ENCODE results near the gene C12orf43. TPM values are rescaled to one million over a fixed set of nuclear protein-coding genes. Genes with fewer than 3 reads are reported as not detected.

C12orf43 gene
- polyA plus RNA-seq, 1 donor from 2014 or later: 20.3 TPM

- H3F3A ChIP-seq (ENCODE audit: insufficient read depth, low read length, poor library complexity, severe bottlenecking): no peaks in the 10 kb centered on the region
- TF ChIP-seq MXI1 (conservative IDR thresholded peaks at IDR 0.05; ENCODE audit: poor library complexity, severe bottlenecking) (no peak), EZH2 (IDR thresholded peaks at IDR 0.05; ENCODE audit: borderline replicate concordance, insufficient read depth, low read length, poor library complexity, severe bottlenecking) (no peak), REST (IDR thresholded peaks at IDR 0.05; ENCODE audit: borderline replicate concordance) (no peak)
These were observed 22.2 kb downstream of the C12orf43 start for GRCh38 chr12:120994059-120994458.

GRCh38 chr12:120993496-120993895 lies 22.8 kb downstream of the C12orf43 start:
- Histone ChIP-seq H3K4me2 (ENCODE audit: low read length) (no peak overlapping the region), H3K27me3 (ENCODE audit: insufficient read depth, low read depth, low read length) (no peaks in the 10 kb centered on the region), H3F3A (ENCODE audit: insufficient read depth, low read length, poor library complexity, severe bottlenecking) (no peaks in the 10 kb centered on the region), H3K4me3 (ENCODE audit: low read length) (no peak overlapping the region), H3K36me3 (ENCODE audit: insufficient read depth, low read length) (no peaks in the 10 kb centered on the region), H3K9me3 (ENCODE audit: low read length) (no peaks in the 10 kb centered on the region), H3K9ac (ENCODE audit: low read length) (no peak overlapping the region), H2AFZ (ENCODE audit: low read depth, low read length) (no peak overlapping the region), H3K27ac (ENCODE audit: low read length) (no peak overlapping the region), H4K20me1 (ENCODE audit: insufficient read depth) (no peaks in the 10 kb centered on the region), H3K79me2 (replicated peaks; ENCODE audit: insufficient read depth, low read length) (no peaks in the 10 kb centered on the region), H3K9me2 (ENCODE audit: insufficient read depth, low read length) (no peaks in the 10 kb centered on the region)
- TF ChIP-seq SMC3 (conservative IDR thresholded peaks at IDR 0.05; ENCODE audit: poor library complexity) (no peak), POLR2AphosphoS5 (IDR thresholded peaks at IDR 0.05) (no peak), CTCF (IDR thresholded peaks at IDR 0.05; ENCODE audit: poor library complexity, severe bottlenecking) (no peak)

More at GRCh38 chr12:120994059-120994458, 22.2 kb downstream of the C12orf43 start:
- no peaks in the 10 kb centered on the region for H3K36me3 ChIP-seq (ENCODE audit: insufficient read depth, low read length)
- no peaks in the 10 kb centered on the region for H3K9me2 ChIP-seq (ENCODE audit: insufficient read depth, low read length)
- no peak overlapping the region for H2AFZ ChIP-seq (ENCODE audit: low read depth, low read length)
- no peaks in the 10 kb centered on the region for H3K27me3 ChIP-seq (ENCODE audit: insufficient read depth, low read depth, low read length)
- H3K9ac ChIP-seq (ENCODE audit: low read length): no peak overlapping the region
- no peaks in the 10 kb centered on the region for H4K20me1 ChIP-seq (ENCODE audit: insufficient read depth)
- H3K4me2 ChIP-seq (ENCODE audit: low read length): no peak overlapping the region
- H3K79me2 ChIP-seq (replicated peaks; ENCODE audit: insufficient read depth, low read length): no peaks in the 10 kb centered on the region
- no peak overlapping the region for H3K27ac ChIP-seq (ENCODE audit: low read length)
- H3K9me3 ChIP-seq (ENCODE audit: low read length): no peaks in the 10 kb centered on the region
- no peak overlapping the region for H3K4me3 ChIP-seq (ENCODE audit: low read length)

GRCh38 chr12:120992989-120993388 lies 23.3 kb downstream of the C12orf43 start:
- no peaks in the 10 kb centered on the region for H3F3A ChIP-seq (ENCODE audit: insufficient read depth, low read length, poor library complexity, severe bottlenecking)
- H3K9me2 ChIP-seq (ENCODE audit: insufficient read depth, low read length): no peaks in the 10 kb centered on the region
- H3K27ac ChIP-seq (ENCODE audit: low read length): no peak overlapping the region
- no peaks in the 10 kb centered on the region for H3K79me2 ChIP-seq (replicated peaks; ENCODE audit: insufficient read depth, low read length)
- H3K27me3 ChIP-seq (ENCODE audit: insufficient read depth, low read depth, low read length): no peaks in the 10 kb centered on the region
- no peaks in the 10 kb centered on the region for H4K20me1 ChIP-seq (ENCODE audit: insufficient read depth)
- H3K36me3 ChIP-seq (ENCODE audit: insufficient read depth, low read length): no peaks in the 10 kb centered on the region
- H3K4me2 ChIP-seq (ENCODE audit: low read length): no peak overlapping the region
- TF ChIP-seq MXI1 (conservative IDR thresholded peaks at IDR 0.05; ENCODE audit: poor library complexity, severe bottlenecking) (no peak), TAF1 (IDR thresholded peaks at IDR 0.05; ENCODE audit: low read depth) (no peak), EP300 (conservative IDR thresholded peaks at IDR 0.05; ENCODE audit: poor library complexity, severe bottlenecking) (no peak), CTCF (IDR thresholded peaks at IDR 0.05; ENCODE audit: poor library complexity, severe bottlenecking) (no peak), SMC3 (conservative IDR thresholded peaks at IDR 0.05; ENCODE audit: poor library complexity) (no peak), EZH2 (IDR thresholded peaks at IDR 0.05; ENCODE audit: borderline replicate concordance, insufficient read depth, low read length, poor library complexity, severe bottlenecking) (no peak), POLR2AphosphoS5 (IDR thresholded peaks at IDR 0.05) (no peak), RAD21 (conservative IDR thresholded peaks at IDR 0.05) (no peak)
- no peaks in the 10 kb centered on the region for H3K9me3 ChIP-seq (ENCODE audit: low read length)
- H2AFZ ChIP-seq (ENCODE audit: low read depth, low read length): no peak overlapping the region
- H3K9ac ChIP-seq (ENCODE audit: low read length): no peak overlapping the region
- H3K4me3 ChIP-seq (ENCODE audit: low read length): no peak overlapping the region
